Tibial nerve (tissue), 4 donors: ENCODE measurements around the gene PRICKLE2. TPM values are rescaled to one million over a fixed set of nuclear protein-coding genes. Genes with fewer than 3 reads are reported as not detected.

ENCODE experiments used
- DNase-seq, 2 donors: peaks; one replicate each; pipeline ENCODE4 v3.0.0-alpha.2; 2019; ENCODE audit warnings: low spot score in 2 of 2
- H3K27ac ChIP-seq, 4 donors: fragments of 200-600 bp; sonication (generic) in 3 of 4; one replicate each; pipeline ENCODE4 v1.5.1; 2017 to 2019; ENCODE audit warnings: mild to moderate bottlenecking in 1 of 4
- H3K27me3 ChIP-seq, 2 donors: fragments of 200-600 bp; sonication (generic) in 1 of 2; one replicate each; pipeline versions ENCODE4 v1.5.1 to v1.6.0; 2017 to 2019
- H3K36me3 ChIP-seq, 3 donors: fragments of 200-600 bp; sonication (generic); one replicate each; pipeline ENCODE4 v1.5.1; 2018 to 2019
- H3K4me1 ChIP-seq, 4 donors: fragments of 200-600 bp; sonication (generic) in 3 of 4; one replicate each; pipeline ENCODE4 v1.5.1; 2017 to 2019
- H3K4me3 ChIP-seq, 4 donors: fragments of 200-600 bp; sonication (generic) in 3 of 4; one replicate each; pipeline ENCODE4 v1.5.1; 2017 to 2019; ENCODE audit warnings: mild to moderate bottlenecking in 1 of 4, moderate library complexity in 1 of 4
- H3K9me3 ChIP-seq, 4 donors: fragments of 200-600 bp; sonication (generic) in 3 of 4; one replicate each; pipeline ENCODE4 v1.5.1; 2017 to 2019
- EP300 ChIP-seq, 2 donors: sonication (generic); formaldehyde crosslinking; IDR thresholded peaks; one replicate each; pipeline ENCODE4 v1.6.1; 2017; ENCODE audit warnings: antibody characterized with exemption in 2 of 2, mild to moderate bottlenecking in 1 of 2
- POLR2A ChIP-seq, 2 donors: fragments of 450-650 bp; IDR thresholded peaks; one replicate each; pipeline ENCODE4 v1.6.1; 2017; ENCODE audit warnings: antibody characterized with exemption in 2 of 2, mild to moderate bottlenecking in 2 of 2, moderate library complexity in 2 of 2
- WGBS, 2 donors: methylation state at CpG; one replicate each; pipeline ENCODE4 v1.1.5; 2018; 5-methylcytosine and 5-hydroxymethylcytosine counted together
- total RNA-seq, 4 donors: library from RNA; depleted of rRNA; stranded (reverse); fragments of >200 nt; gene quantifications; one replicate each; pipeline ENCODE4 v1.1.0, GENCODE V29; 2016
- TF ChIP-seq, protein P1 (sequence below), 5 experiments: fragments of 200-600 bp in 3 of 5; fragments of 450-650 bp in 2 of 5; sonication (generic) in 3 of 5; IDR thresholded peaks; one replicate each; pipeline ENCODE4 v1.5.1; 2016 to 2019; ENCODE audit warnings: antibody characterized with exemption in 5 of 5, mild to moderate bottlenecking in 3 of 5, moderate library complexity in 2 of 5

PRICKLE2 gene
- total RNA-seq, 4 donors from 2014 or later: 24.5 to 39.1 (median 35.2) TPM

DNA sequence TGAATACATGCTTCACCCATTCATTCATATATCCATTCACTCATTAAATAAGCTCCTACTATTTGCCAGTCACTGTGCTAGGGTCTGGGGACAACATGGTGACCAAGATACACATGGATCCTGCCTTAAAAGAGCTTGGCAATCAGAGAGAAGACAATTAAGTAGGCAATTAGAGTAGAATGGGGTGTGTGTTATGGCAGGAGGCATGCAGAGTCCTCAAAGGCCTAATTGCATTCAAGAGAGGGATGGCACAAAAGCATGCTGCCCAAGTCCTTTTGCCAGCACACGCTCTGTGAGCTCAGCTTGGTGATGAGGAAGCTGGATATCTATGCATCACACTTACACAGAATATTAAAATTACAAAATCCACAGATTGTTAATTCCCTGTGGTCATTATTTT is 2.8 kb upstream of the PRICKLE2 start:
- Histone ChIP-seq H3K27me3 (no peaks in the 10 kb centered on the region), H3K27ac (no peak overlapping the region), H3K4me1 (peaks cover 0 to 38% (median 8%) of the 10 kb centered on the region in 4 donors), H3K9me3 (no peaks in the 10 kb centered on the region), H3K36me3 (no peaks in the 10 kb centered on the region), H3K4me3 (no peak overlapping the region)
- 97 to 100% methylated on average over 1 of the region's 1 CpG for WGBS, 2 donors
- no peak for DNase-seq
- TF ChIP-seq, protein P1, sequence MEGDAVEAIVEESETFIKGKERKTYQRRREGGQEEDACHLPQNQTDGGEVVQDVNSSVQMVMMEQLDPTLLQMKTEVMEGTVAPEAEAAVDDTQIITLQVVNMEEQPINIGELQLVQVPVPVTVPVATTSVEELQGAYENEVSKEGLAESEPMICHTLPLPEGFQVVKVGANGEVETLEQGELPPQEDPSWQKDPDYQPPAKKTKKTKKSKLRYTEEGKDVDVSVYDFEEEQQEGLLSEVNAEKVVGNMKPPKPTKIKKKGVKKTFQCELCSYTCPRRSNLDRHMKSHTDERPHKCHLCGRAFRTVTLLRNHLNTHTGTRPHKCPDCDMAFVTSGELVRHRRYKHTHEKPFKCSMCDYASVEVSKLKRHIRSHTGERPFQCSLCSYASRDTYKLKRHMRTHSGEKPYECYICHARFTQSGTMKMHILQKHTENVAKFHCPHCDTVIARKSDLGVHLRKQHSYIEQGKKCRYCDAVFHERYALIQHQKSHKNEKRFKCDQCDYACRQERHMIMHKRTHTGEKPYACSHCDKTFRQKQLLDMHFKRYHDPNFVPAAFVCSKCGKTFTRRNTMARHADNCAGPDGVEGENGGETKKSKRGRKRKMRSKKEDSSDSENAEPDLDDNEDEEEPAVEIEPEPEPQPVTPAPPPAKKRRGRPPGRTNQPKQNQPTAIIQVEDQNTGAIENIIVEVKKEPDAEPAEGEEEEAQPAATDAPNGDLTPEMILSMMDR (IDR thresholded peaks at IDR 0.05): no peak
- TF ChIP-seq POLR2A (IDR thresholded peaks at IDR 0.05): no peak
- TF ChIP-seq EP300 (IDR thresholded peaks at IDR 0.05): no peak

DNA sequence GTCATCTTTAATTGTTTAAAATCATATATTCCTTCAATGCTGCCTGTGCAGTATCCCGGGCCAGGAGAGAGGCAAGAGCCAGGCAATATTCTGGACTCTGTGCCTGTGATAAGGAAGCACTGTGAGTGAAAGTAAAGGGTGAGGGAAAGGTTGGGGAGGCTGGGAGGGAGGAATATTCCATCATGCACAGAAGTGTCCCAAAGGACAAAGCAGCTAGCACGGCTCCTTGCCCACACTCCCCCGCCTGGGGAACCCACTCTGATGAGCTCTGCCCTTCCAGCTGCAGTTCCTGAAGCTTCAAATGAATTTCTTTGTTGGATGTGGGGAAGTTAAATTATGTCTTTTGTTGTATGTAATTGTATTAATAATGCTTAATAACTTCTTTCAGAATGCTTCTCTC is 1.5 kb upstream of the PRICKLE2 start:
- Histone ChIP-seq H3K36me3 (no peaks in the 10 kb centered on the region), H3K9me3 (no peaks in the 10 kb centered on the region), H3K4me3 (no peak overlapping the region), H3K27ac (no peak overlapping the region), H3K4me1 (peaks cover 0 to 50% (median 12%) of the 10 kb centered on the region in 4 donors), H3K27me3 (no peaks in the 10 kb centered on the region)
- no peak for DNase-seq
- no peak for TF ChIP-seq EP300 (IDR thresholded peaks at IDR 0.05)
- TF ChIP-seq, protein P1 (IDR thresholded peaks at IDR 0.05): no peak
- no peak for TF ChIP-seq POLR2A (IDR thresholded peaks at IDR 0.05)
- 57 to 66% methylated on average over 3 of the region's 3 CpGs for WGBS, 2 donors

DNA sequence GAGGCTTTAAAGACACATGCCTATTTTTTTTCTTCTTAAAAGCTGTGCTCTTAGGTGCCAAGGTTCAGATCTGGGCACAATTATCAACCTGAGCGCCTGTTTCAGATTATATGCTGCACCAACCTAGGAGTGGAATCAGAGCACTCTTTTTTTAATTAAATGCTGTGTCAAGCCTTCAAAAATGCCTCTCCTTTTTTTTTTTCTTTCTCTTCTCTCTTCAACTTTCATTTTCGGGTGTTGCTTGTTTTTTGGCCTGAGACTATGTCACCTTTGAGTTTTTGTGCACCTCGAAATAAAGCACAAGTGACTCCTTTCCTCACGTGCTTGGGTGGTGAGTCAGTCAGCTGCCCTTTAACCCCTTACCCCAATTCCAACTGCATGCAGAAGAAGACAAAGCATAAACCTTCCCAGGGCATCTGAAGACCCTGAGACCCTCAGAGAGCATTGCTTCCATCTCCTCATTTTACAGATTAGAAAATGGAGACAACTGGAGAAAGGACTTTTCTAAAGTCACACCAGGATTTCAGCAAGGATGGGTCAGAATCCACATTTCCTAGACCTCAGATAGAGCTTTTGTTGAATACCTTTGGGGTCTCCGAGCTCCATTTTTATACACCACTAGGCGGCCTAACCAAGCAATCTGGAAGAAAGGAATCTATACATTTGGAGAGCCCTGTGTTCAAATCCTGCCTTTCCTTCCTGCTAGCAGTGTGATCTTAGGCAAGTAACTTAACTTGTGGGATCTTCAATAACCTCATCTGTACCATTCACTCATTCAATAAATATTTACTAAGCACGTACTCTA is 631 bp upstream of the PRICKLE2 start:
- no peaks in the 10 kb centered on the region for H3K36me3 ChIP-seq
- H3K9me3 ChIP-seq: no peaks in the 10 kb centered on the region
- no peaks in the 10 kb centered on the region for H3K27me3 ChIP-seq
- WGBS, 2 donors: 48 to 51% methylated on average over 7 of the region's 7 CpGs
- peaks cover 0 to 59% (median 16%) of the 10 kb centered on the region in 4 donors for H3K4me1 ChIP-seq
- TF ChIP-seq POLR2A (IDR thresholded peaks at IDR 0.05): no peak
- no peak for TF ChIP-seq EP300 (IDR thresholded peaks at IDR 0.05)
- TF ChIP-seq, protein P1 (IDR thresholded peaks at IDR 0.05): no peak
- H3K4me3 ChIP-seq: peak overlapping the region; percentile 16 to 49 (median 27)
- DNase-seq: no peak
- H3K27ac ChIP-seq: peak overlapping the region; percentile 69 to 95 (median 87)

DNA sequence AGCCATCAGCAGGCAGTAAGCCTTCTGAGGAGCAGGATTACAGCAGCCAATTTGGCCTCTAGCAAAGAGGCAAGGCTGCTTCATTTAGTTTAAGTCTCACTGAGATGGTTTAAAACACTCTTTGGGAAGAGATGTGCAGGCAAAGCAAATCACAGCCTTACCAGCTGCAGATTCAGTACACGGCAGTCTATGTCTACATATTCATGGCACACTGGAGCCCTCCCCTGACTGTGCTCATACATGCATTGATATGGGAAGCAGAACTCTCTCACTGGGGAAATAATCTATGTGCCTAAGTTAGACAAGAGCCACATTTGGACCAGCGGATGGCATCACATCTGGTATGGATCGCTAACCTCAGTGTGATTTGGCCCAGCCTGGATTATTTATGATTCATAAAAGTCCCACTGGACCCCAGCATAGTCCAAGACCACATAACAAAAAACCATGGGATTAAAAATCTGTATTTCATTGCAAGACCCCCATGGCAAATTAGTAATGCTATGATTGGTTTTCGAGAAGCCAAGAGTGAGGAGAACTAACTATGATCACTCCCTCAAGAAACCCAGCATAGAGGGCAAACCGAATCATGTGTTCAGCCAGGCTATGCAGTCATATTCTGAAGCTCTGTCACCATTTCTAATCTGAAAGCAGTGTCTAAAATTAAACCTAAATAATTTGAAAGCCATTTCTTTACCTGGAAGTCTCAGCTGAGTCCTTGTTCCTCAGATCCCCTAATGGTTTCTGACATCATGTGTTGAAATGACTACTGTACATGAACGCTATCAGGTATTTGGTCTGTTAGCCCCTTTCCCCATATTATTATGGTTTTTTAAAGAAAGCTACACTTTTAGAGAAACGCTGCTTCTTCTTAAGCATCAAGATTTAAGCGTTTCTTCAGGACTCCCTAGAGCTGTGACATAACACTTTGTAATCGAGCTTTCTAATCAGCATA is 1.2 kb downstream of the PRICKLE2 start:
- H3K27me3 ChIP-seq: no peaks in the 10 kb centered on the region
- TF ChIP-seq, protein P1 (IDR thresholded peaks at IDR 0.05): peak in 2 of 5 experiments; percentile 20 to 25
- TF ChIP-seq POLR2A (IDR thresholded peaks at IDR 0.05) (no peak), EP300 (IDR thresholded peaks at IDR 0.05) (peak in 1 of 2 donors; percentile 44)
- DNase-seq: no peak
- H3K27ac ChIP-seq: peak overlapping the region; percentile 69 to 95 (median 87)
- peak overlapping the region; percentile 27 to 49 (median 32) for H3K4me3 ChIP-seq
- WGBS, 2 donors: 34 to 37% methylated on average over 9 of the region's 9 CpGs
- H3K9me3 ChIP-seq: no peaks in the 10 kb centered on the region
- peaks cover 0 to 77% (median 33%) of the 10 kb centered on the region in 4 donors for H3K4me1 ChIP-seq
- H3K36me3 ChIP-seq: no peaks in the 10 kb centered on the region
